Ascending aorta (tissue), 2 donors: Measurements from ENCODE around the gene GPX2. TPM values are rescaled to one million over a fixed set of nuclear protein-coding genes. Genes with fewer than 3 reads are reported as not detected.

Experiments
- DNase-seq, 2 donors: peaks; one replicate each; pipeline ENCODE4 v3.0.0-alpha.2; 2019; ENCODE audit warnings: low spot score in 2 of 2
- H3K27ac ChIP-seq, 2 donors: fragments of 200-600 bp; sonication (generic); one replicate each; pipeline ENCODE4 v1.5.1; 2016 to 2017; ENCODE audit warnings: mild to moderate bottlenecking in 1 of 2
- H3K27me3 ChIP-seq: fragments of 200-600 bp; sonication (generic); one replicate; pipeline ENCODE4 v1.5.1; 2017
- H3K36me3 ChIP-seq, 2 donors: fragments of 200-600 bp; sonication (generic); one replicate each; pipeline ENCODE4 v1.5.1; 2016
- H3K4me1 ChIP-seq, 2 donors: fragments of 200-600 bp; sonication (generic); one replicate each; pipeline ENCODE4 v1.5.1; 2016 to 2017; ENCODE audit warnings: mild to moderate bottlenecking in 1 of 2
- H3K4me3 ChIP-seq, 2 donors: fragments of 200-600 bp; sonication (generic); one replicate each; pipeline ENCODE4 v1.5.1; 2016 to 2017; ENCODE audit warnings: mild to moderate bottlenecking in 1 of 2
- H3K9me3 ChIP-seq, 2 donors: fragments of 200-600 bp; sonication (generic); one replicate each; pipeline ENCODE4 v1.5.1; 2016
- CTCF ChIP-seq, 3 experiments: fragments of 200-600 bp in 2 of 3; fragments of 450-650 bp in 1 of 3; sonication (generic) in 2 of 3; IDR thresholded peaks; one replicate each; pipeline ENCODE4 v1.5.1; 2016 to 2019; ENCODE audit warnings: antibody characterized with exemption in 3 of 3, mild to moderate bottlenecking in 1 of 3, moderate library complexity in 1 of 3
- intact Hi-C: fragments of 100-400 bp; cut with DNase I; formaldehyde crosslinking; loops from one replicate; pipeline ENCODE4 v1.15.1; 2023
- total RNA-seq: library from RNA; depleted of rRNA; stranded (reverse); fragments of >200 nt; gene quantifications from one replicate; pipeline ENCODE4 v1.1.0, GENCODE V29; 2016

Gene GPX2
- total RNA-seq, 1 donor from 2014 or later: not detected

GRCh38 chr14:64950889-64951288, 8.3 kb upstream of the GPX2 start:
- peaks cover 0 to 4% of the 10 kb centered on the region in 2 donors for H3K36me3 ChIP-seq
- H3K4me1 ChIP-seq: peaks cover 0 to 3% of the 10 kb centered on the region in 2 donors
- no peak for DNase-seq
- H3K9me3 ChIP-seq: no peaks in the 10 kb centered on the region
- TF ChIP-seq CTCF (IDR thresholded peaks at IDR 0.05): no peak
- no peak overlapping the region for H3K27ac ChIP-seq
- intact Hi-C loops: no loop called here
- no peaks in the 10 kb centered on the region for H3K27me3 ChIP-seq
- H3K4me3 ChIP-seq: no peak overlapping the region

GRCh38 chr14:64948612-64949210, 6.2 kb upstream of the GPX2 start:
- no peak for TF ChIP-seq CTCF (IDR thresholded peaks at IDR 0.05)
- intact Hi-C loops: no loop called here
- H3K36me3 ChIP-seq: peaks cover 3 to 11% of the 10 kb centered on the region in 2 donors

GRCh38 chr14:64947710-64948611, 5.4 kb upstream of the GPX2 start:
- Histone ChIP-seq H3K27ac (no peak overlapping the region), H3K27me3 (no peaks in the 10 kb centered on the region), H3K36me3 (peaks cover 3 to 19% of the 10 kb centered on the region in 2 donors), H3K9me3 (no peaks in the 10 kb centered on the region), H3K4me3 (no peak overlapping the region), H3K4me1 (peaks cover 0 to 3% of the 10 kb centered on the region in 2 donors)
- intact Hi-C loops: no loop called here
- TF ChIP-seq CTCF (IDR thresholded peaks at IDR 0.05): no peak
- DNase-seq: peak in 1 of 2 donors; percentile 59

More at GRCh38 chr14:64948612-64949210, 6.2 kb upstream of the GPX2 start:
- Histone ChIP-seq H3K9me3 (no peaks in the 10 kb centered on the region), H3K27ac (no peak overlapping the region), H3K4me1 (peaks cover 0 to 3% of the 10 kb centered on the region in 2 donors), H3K27me3 (no peaks in the 10 kb centered on the region), H3K4me3 (no peak overlapping the region)
- no peak for DNase-seq

GRCh38 chr14:64946310-64947045, 3.9 kb upstream of the GPX2 start:
- Histone ChIP-seq H3K27me3 (no peaks in the 10 kb centered on the region), H3K36me3 (peaks cover 3 to 19% of the 10 kb centered on the region in 2 donors), H3K9me3 (no peaks in the 10 kb centered on the region), H3K4me1 (no peaks in the 10 kb centered on the region), H3K27ac (no peak overlapping the region), H3K4me3 (no peak overlapping the region)
- intact Hi-C loops: no loop called here
- peak in 1 of 2 donors; percentile 16 for DNase-seq
- no peak for TF ChIP-seq CTCF (IDR thresholded peaks at IDR 0.05)

- Histone ChIP-seq H3K4me1 (no peaks in the 10 kb centered on the region), H3K9me3 (no peaks in the 10 kb centered on the region), H3K27me3 (no peaks in the 10 kb centered on the region), H3K36me3 (peaks cover 3 to 19% of the 10 kb centered on the region in 2 donors), H3K27ac (no peak overlapping the region), H3K4me3 (no peak overlapping the region)
- DNase-seq: peak in 1 of 2 donors; percentile 35
- intact Hi-C loops: no loop called here
- TF ChIP-seq CTCF (IDR thresholded peaks at IDR 0.05): no peak
Measured at GRCh38 chr14:64945431-64946178, 3.1 kb upstream of the GPX2 start.
